Calu3 (cell line): ENCODE measurements around the gene EPHA3. TPM values are rescaled to one million over a fixed set of nuclear protein-coding genes. Genes with fewer than 3 reads are reported as not detected.

Experiments used
- BruUV-seq: library from RNA; stranded (reverse); fragments of 400-500 nt; replicated peaks from 2 replicates; lab custom pipeline; 2021; lab: Mats Ljungman, UMichigan
- CTCF ChIA-PET: fragments of 300-600 bp; sonication (Branson Sonifier 250); formaldehyde crosslinking; loops from one replicate; lab custom pipeline; 2022; ENCODE audit warnings: antibody characterized with exemption; lab: Charles Lee
- DNase-seq: peaks from one replicate; pipeline ENCODE4 v3.0.0; 2022
- H3K27ac Mint-ChIP-seq: one replicate; pipeline ENCODE4 v1.8.0; 2022; ENCODE audit warnings: mixed read lengths; ENCODE audit not compliant: unreplicated experiment
- H3K27me3 Mint-ChIP-seq: one replicate; pipeline ENCODE4 v1.8.0; 2022; ENCODE audit warnings: mixed read lengths; ENCODE audit not compliant: unreplicated experiment
- H3K36me3 Mint-ChIP-seq: one replicate; pipeline ENCODE4 v1.8.0; 2022; ENCODE audit warnings: mild to moderate bottlenecking, moderate library complexity, mixed read lengths; ENCODE audit not compliant: insufficient read depth, unreplicated experiment
- H3K4me1 Mint-ChIP-seq: one replicate; pipeline ENCODE4 v1.8.0; 2022; ENCODE audit warnings: mild to moderate bottlenecking, low read depth, mixed read lengths; ENCODE audit not compliant: unreplicated experiment
- H3K4me3 Mint-ChIP-seq: one replicate; pipeline ENCODE4 v1.8.0; 2022; ENCODE audit warnings: mild to moderate bottlenecking, low read depth, moderate library complexity, mixed read lengths; ENCODE audit not compliant: unreplicated experiment
- H3K9me3 Mint-ChIP-seq: one replicate; pipeline ENCODE4 v1.8.0; 2022; ENCODE audit warnings: low read depth, mixed read lengths; ENCODE audit not compliant: unreplicated experiment
- CTCF ChIP-seq: fragments of 200-600 bp; IDR thresholded peaks from one replicate; pipeline ENCODE4 v1.8.0; 2022; ENCODE audit warnings: antibody characterized with exemption; ENCODE audit not compliant: unreplicated experiment
- intact Hi-C: fragments of 100-400 bp; cut with micrococcal nuclease; formaldehyde crosslinking; loops from one replicate; pipeline ENCODE4 v1.10.0; 2022; ENCODE audit not compliant: unreplicated experiment
- total RNA-seq: library from RNA; stranded (reverse); gene quantifications from 2 replicates; pipeline ENCODE4 v1.2.3, GENCODE V29; 2022

The EPHA3 gene
- total RNA-seq, 1 experiment from 2014 or later: 31.6 TPM

GRCh38 chr3:89314454-89315098 is 207.2 kb downstream of the EPHA3 start:
- Mint-ChIP-seq H3K4me1 (no peaks in the 10 kb centered on the region), H3K27ac (no peak overlapping the region), H3K9me3 (no peaks in the 10 kb centered on the region), H3K27me3 (no peaks in the 10 kb centered on the region), H3K36me3 (no peaks in the 10 kb centered on the region), H3K4me3 (no peak overlapping the region)
- CTCF ChIA-PET: interaction anchor here (1.0 kb wide), 1 partner anchor 9 kb away, joined by 4 read pairs; no protein-coding TSS in a partner anchor
- DNase-seq: no peak
- no TSS peak for BruUV-seq
- intact Hi-C loops: loop anchor here (5.0 to 10.0 kb wide), 3 partner anchors 473 to 780 kb away; no protein-coding TSS in a partner anchor
- TF ChIP-seq CTCF: no peak

- H3K36me3 Mint-ChIP-seq: no peaks in the 10 kb centered on the region
- no peak overlapping the region for H3K4me3 Mint-ChIP-seq
- TF ChIP-seq CTCF: no peak
- H3K27ac Mint-ChIP-seq: no peak overlapping the region
- H3K27me3 Mint-ChIP-seq: no peaks in the 10 kb centered on the region
- CTCF ChIA-PET: no interaction called here
- no peaks in the 10 kb centered on the region for H3K4me1 Mint-ChIP-seq
- BruUV-seq: no TSS peak
- no peaks in the 10 kb centered on the region for H3K9me3 Mint-ChIP-seq
- DNase-seq: no peak
- intact Hi-C loops: loop anchor here (10.0 kb wide), 2 partner anchors 539 to 779 kb away; no protein-coding TSS in a partner anchor
Observed at GRCh38 chr3:89315750-89316470, 208.5 kb downstream of the EPHA3 start.

GRCh38 chr3:89320186-89320585 is 212.8 kb downstream of the EPHA3 start:
- intact Hi-C loops: loop anchor here (10.0 kb wide), 1 partner anchor 65 kb away; no protein-coding TSS in a partner anchor
- H3K4me3 Mint-ChIP-seq: no peak overlapping the region
- no TSS peak for BruUV-seq
- no peaks in the 10 kb centered on the region for H3K27me3 Mint-ChIP-seq
- H3K27ac Mint-ChIP-seq: no peak overlapping the region
- CTCF ChIA-PET: no interaction called here
- H3K4me1 Mint-ChIP-seq: no peaks in the 10 kb centered on the region
- no peak for DNase-seq
- no peaks in the 10 kb centered on the region for H3K36me3 Mint-ChIP-seq
- no peak for TF ChIP-seq CTCF
- H3K9me3 Mint-ChIP-seq: no peaks in the 10 kb centered on the region

- Mint-ChIP-seq H3K4me1 (peaks cover 4% of the 10 kb centered on the region), H3K9me3 (no peaks in the 10 kb centered on the region), H3K4me3 (no peak overlapping the region), H3K27ac (no peak overlapping the region), H3K36me3 (no peaks in the 10 kb centered on the region), H3K27me3 (no peaks in the 10 kb centered on the region)
- BruUV-seq: no TSS peak
- intact Hi-C loops: loop anchor here (10.0 kb wide), 1 partner anchor 58 kb away; no protein-coding TSS in a partner anchor
- DNase-seq: no peak
- TF ChIP-seq CTCF: no peak
- CTCF ChIA-PET: no interaction called here
Observed at GRCh38 chr3:89326997-89327396, 219.6 kb downstream of the EPHA3 start.
